OCI-LY7 (cell line): ENCODE results near the gene BTF3. TPM values are rescaled to one million over a fixed set of nuclear protein-coding genes. Genes with fewer than 3 reads are reported as not detected.

Experiments
- BruUV-seq: library from RNA; stranded (reverse); fragments of 400-500 nt; replicated peaks from 2 replicates; lab custom pipeline; 2021; lab: Mats Ljungman, UMichigan
- CTCF ChIA-PET: fragments of 300-600 bp; sonication (Branson Sonifier 250); formaldehyde crosslinking; loops from one replicate; lab custom pipeline; 2022; ENCODE audit warnings: antibody characterized with exemption; ENCODE audit not compliant: unreplicated experiment; lab: Charles Lee
- POLR2A ChIA-PET: fragments of 300-600 bp; sonication (Branson Sonifier 250); formaldehyde crosslinking; loops from one replicate; lab custom pipeline; 2022; ENCODE audit warnings: antibody characterized with exemption; lab: Charles Lee
- DNase-seq: peaks from one replicate; pipeline ENCODE4 v3.0.0-alpha.2; 2015; ENCODE audit warnings: low spot score
- H2AFZ ChIP-seq: fragments of 200-600 bp; sonication (generic), shearing (Covaris generic); 2 replicates; pipeline ENCODE4 v1.6.1; 2014; ENCODE audit warnings: mild to moderate bottlenecking, antibody characterized with exemption, low read length, moderate library complexity
- H3K27ac ChIP-seq: fragments of 200-600 bp; sonication (generic); 2 replicates; pipeline ENCODE4 v1.5.1; 2014; ENCODE audit warnings: mixed run types, low read depth, mild to moderate bottlenecking, moderate library complexity, low read length, inconsistent platforms; ENCODE audit not compliant: poor library complexity, severe bottlenecking
- H3K36me3 ChIP-seq: fragments of 200-600 bp; sonication (generic); 2 replicates; pipeline ENCODE4 v1.6.1; 2014; ENCODE audit warnings: mild to moderate bottlenecking, antibody characterized with exemption, low read length, moderate library complexity, mixed read lengths; ENCODE audit not compliant: insufficient read depth
- H3K4me1 ChIP-seq: fragments of 200-600 bp; sonication (generic); 2 replicates; pipeline ENCODE4 v1.5.1; 2014; ENCODE audit warnings: mild to moderate bottlenecking, low read length; ENCODE audit not compliant: insufficient read depth, poor library complexity, severe bottlenecking
- H3K4me2 ChIP-seq: fragments of 200-600 bp; sonication (generic); 2 replicates; pipeline ENCODE4 v1.6.1; 2014; ENCODE audit warnings: mild to moderate bottlenecking, low read length
- H3K4me3 ChIP-seq: fragments of 200-600 bp; sonication (generic); 2 replicates; pipeline ENCODE4 v1.5.1; 2014; ENCODE audit warnings: mild to moderate bottlenecking, low read depth, low read length; ENCODE audit not compliant: poor library complexity, severe bottlenecking
- H3K79me2 ChIP-seq: fragments of 200-600 bp; sonication (generic); 2 replicates; pipeline ENCODE4 v1.6.1; 2016; ENCODE audit warnings: low read depth, mild to moderate bottlenecking, low read length, moderate library complexity, mixed read lengths; ENCODE audit not compliant: insufficient read depth
- H3K9me2 ChIP-seq: fragments of 200-600 bp; sonication (generic); 2 replicates; pipeline ENCODE4 v1.6.1; 2016; ENCODE audit warnings: mild to moderate bottlenecking, low read length, mixed read lengths; ENCODE audit not compliant: insufficient read depth
- H3K9me3 ChIP-seq: fragments of 200-600 bp; sonication (generic); 2 replicates; pipeline ENCODE4 v1.6.1; 2014; ENCODE audit warnings: mild to moderate bottlenecking, mixed run types, low read length, mixed read lengths
- H4K20me1 ChIP-seq: fragments of 200-600 bp; sonication (generic); 2 replicates; pipeline ENCODE4 v1.6.1; 2014; ENCODE audit warnings: mild to moderate bottlenecking, antibody characterized with exemption, low read length, moderate library complexity, mixed read lengths; ENCODE audit not compliant: insufficient read depth
- CTCF ChIP-seq: fragments of 200-600 bp; sonication (generic); conservative IDR thresholded peaks from 2 replicates; pipeline ENCODE4 v1.5.1; 2014; ENCODE audit warnings: mild to moderate bottlenecking, antibody characterized with exemption, low read length, moderate library complexity, mixed read lengths
- EZH2phosphoT487 ChIP-seq: fragments of 200-600 bp; sonication (generic); IDR thresholded peaks from 2 replicates; pipeline ENCODE4 v1.6.1; 2018; ENCODE audit warnings: low read depth, borderline replicate concordance, mild to moderate bottlenecking, mixed run types, antibody characterized with exemption, low read length, moderate library complexity, mixed read lengths
- intact Hi-C: fragments of 100-400 bp; cut with micrococcal nuclease; formaldehyde crosslinking; loops from one replicate; pipeline ENCODE4 v1.10.0; 2022; ENCODE audit not compliant: unreplicated experiment
- total RNA-seq, 2 experiments: library from RNA; depleted of rRNA in 1 of 2; stranded (reverse); fragments of >200 nt in 1 of 2; shearing (Covaris generic) in 1 of 2; gene quantifications; 2 replicates each; pipeline ENCODE4 v1.2.3, GENCODE V29; 2014 to 2022

Gene BTF3
- total RNA-seq, 2 experiments from 2014 or later = 350 to 736 TPM

DNA sequence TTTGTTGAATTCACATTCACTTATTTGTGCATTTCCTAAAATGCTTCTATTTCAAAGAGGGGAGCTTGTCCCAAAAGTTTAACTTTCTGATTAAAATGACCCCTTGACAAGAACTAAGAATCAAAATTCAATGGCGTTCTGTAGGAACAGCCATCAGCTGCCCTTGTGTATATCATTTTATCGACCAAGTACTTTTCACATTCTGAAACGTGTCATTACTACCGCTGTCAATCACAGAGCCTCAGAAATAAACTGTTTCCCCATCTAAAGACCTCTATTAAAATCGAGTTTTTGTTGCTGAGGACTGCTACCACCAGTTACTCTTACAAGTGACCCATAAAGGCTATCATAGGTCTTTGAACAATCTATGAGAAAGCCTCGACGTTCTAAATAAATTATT is 48.1 kb upstream of the BTF3 start:
- DNase-seq = no peak
- no peaks in the 10 kb centered on the region for H3K36me3 ChIP-seq

GRCh38 chr5:73450672-73451223 is 47.5 kb upstream of the BTF3 start:
- no peaks in the 10 kb centered on the region for H3K79me2 ChIP-seq
- H3K9me2 ChIP-seq = no peaks in the 10 kb centered on the region
- CTCF ChIA-PET = no interaction called here
- POLR2A ChIA-PET = interaction anchor here (0.5 kb wide), 1 partner anchor 385 kb away, joined by 3 read pairs; no protein-coding TSS in a partner anchor
- H3K4me1 ChIP-seq = peaks cover 12% of the 10 kb centered on the region
- H3K27ac ChIP-seq = no peak overlapping the region
- H3K9me3 ChIP-seq = no peaks in the 10 kb centered on the region
- no peak for DNase-seq
- H2AFZ ChIP-seq = no peak overlapping the region
- TF ChIP-seq CTCF (no peak), EZH2phosphoT487 (no peak)
- no peaks in the 10 kb centered on the region for H3K36me3 ChIP-seq
- H3K4me2 ChIP-seq = no peak overlapping the region
- intact Hi-C loops = no loop called here
- BruUV-seq = no TSS peak
- H4K20me1 ChIP-seq = no peaks in the 10 kb centered on the region
- no peak overlapping the region for H3K4me3 ChIP-seq

More for the DNA sequence above, 48.1 kb upstream of the BTF3 start:
- H3K4me2 ChIP-seq = no peak overlapping the region
- POLR2A ChIA-PET = no interaction called here
- no peak overlapping the region for H3K4me3 ChIP-seq
- H3K79me2 ChIP-seq = no peaks in the 10 kb centered on the region
- TF ChIP-seq CTCF (no peak), EZH2phosphoT487 (no peak)
- H4K20me1 ChIP-seq = no peaks in the 10 kb centered on the region
- no peak overlapping the region for H2AFZ ChIP-seq
- no peaks in the 10 kb centered on the region for H3K9me2 ChIP-seq
- no peaks in the 10 kb centered on the region for H3K9me3 ChIP-seq
- CTCF ChIA-PET = no interaction called here
- H3K27ac ChIP-seq = no peak overlapping the region
- intact Hi-C loops = no loop called here
- no TSS peak for BruUV-seq
- peaks cover 12% of the 10 kb centered on the region for H3K4me1 ChIP-seq
